Vagina (tissue), 2 donors: ENCODE data around the gene CAPS2.

Source experiments
- CTCF ChIP-seq, 3 experiments: fragments of 450-650 bp in 2 of 3; fragments of 200-600 bp in 1 of 3; sonication (generic) in 1 of 3; IDR thresholded peaks; one replicate each; pipeline ENCODE4 v1.5.1; 2017 to 2019; ENCODE audit warnings: antibody characterized with exemption in 3 of 3, mild to moderate bottlenecking in 2 of 3, moderate library complexity in 2 of 3
- POLR2A ChIP-seq, 2 donors: fragments of 450-650 bp; IDR thresholded peaks; one replicate each; pipeline ENCODE4 v1.6.1; 2017; ENCODE audit warnings: antibody characterized with exemption in 2 of 2, mild to moderate bottlenecking in 2 of 2, moderate library complexity in 2 of 2
- POLR2AphosphoS5 ChIP-seq, 2 donors: sonication (generic); formaldehyde crosslinking; IDR thresholded peaks; one replicate each; pipeline ENCODE4 v1.9.0; 2017; ENCODE audit warnings: antibody characterized with exemption in 2 of 2, mild to moderate bottlenecking in 2 of 2, low read depth in 1 of 2; ENCODE audit not compliant: insufficient read depth in 1 of 2

- TF ChIP-seq CTCF (IDR thresholded peaks at IDR 0.05) (no peak), POLR2AphosphoS5 (IDR thresholded peaks at IDR 0.05; ENCODE audit: insufficient read depth in 1 of 2, low read depth in 1 of 2) (no peak), POLR2A (IDR thresholded peaks at IDR 0.05) (no peak)
Observed at GRCh38 chr12:75302225-75302624, 27.9 kb downstream of the CAPS2 start.
